Adrenal gland (tissue), 12 donors: ENCODE results near the gene ENDOU. TPM values are rescaled to one million over a fixed set of nuclear protein-coding genes. Genes with fewer than 3 reads are reported as not detected.

Experiments
- DNase-seq, 7 donors: peaks; one replicate each; pipeline ENCODE4 v3.0.0-alpha.2; 2019 to 2020
- H3K27ac ChIP-seq, 5 donors: fragments of 200-600 bp; sonication (generic) in 4 of 5; 1 replicate in 3 of 5; 2 replicates in 2 of 5; pipeline versions ENCODE4 v1.5.1 to v1.8.0; 2016 to 2020; ENCODE audit warnings: mild to moderate bottlenecking in 1 of 5
- H3K27me3 ChIP-seq: fragments of 200-600 bp; 2 replicates; pipeline ENCODE4 v1.8.0; 2021
- H3K36me3 ChIP-seq, 2 donors: fragments of 200-600 bp; replicated peaks in 1 of 2; 1 replicate in 1 of 2; 2 replicates in 1 of 2; pipeline versions ENCODE4 v1.5.1 to v1.8.0; 2018 to 2022
- H3K4me1 ChIP-seq, 2 donors: fragments of 200-600 bp; replicated peaks in 1 of 2; 1 replicate in 1 of 2; 2 replicates in 1 of 2; pipeline versions ENCODE4 v1.5.1 to v1.8.0; 2018 to 2021
- H3K4me3 ChIP-seq, 4 donors: fragments of 200-600 bp; sonication (generic) in 3 of 4; one replicate each; pipeline ENCODE4 v1.5.1; 2016 to 2018
- H3K9me3 ChIP-seq, 3 donors: fragments of 200-600 bp; sonication (generic) in 1 of 3; replicated peaks in 1 of 3; 1 replicate in 2 of 3; 2 replicates in 1 of 3; pipeline versions ENCODE4 v1.5.1 to v1.8.0; 2016 to 2021
- CTCF ChIP-seq, 6 experiments: fragments of 450-650 bp in 4 of 6; fragments of 200-600 bp in 2 of 6; sonication (generic) in 1 of 6; IDR thresholded peaks; 1 replicate in 5 of 6; 2 replicates in 1 of 6; pipeline versions ENCODE4 v1.5.1 to v1.8.0; 2016 to 2021; ENCODE audit warnings: antibody characterized with exemption in 6 of 6, mild to moderate bottlenecking in 2 of 6, moderate library complexity in 1 of 6
- POLR2A ChIP-seq, 2 donors: fragments of 450-650 bp; IDR thresholded peaks; one replicate each; pipeline ENCODE4 v1.6.1; 2017; ENCODE audit warnings: antibody characterized with exemption in 2 of 2, mild to moderate bottlenecking in 2 of 2, moderate library complexity in 1 of 2
- WGBS, 4 donors: extraction: QIAGEN DNeasy Blood & Tissue Kit in 2 of 4; methylation state at CpG; one replicate each; pipeline versions ENCODE4 v1.1.5 to v1.1.7; 2013 to 2017; 5-methylcytosine and 5-hydroxymethylcytosine counted together
- intact Hi-C, 2 donors: fragments of 100-400 bp; cut with DNase I; formaldehyde crosslinking; loops; one replicate each; pipeline versions ENCODE4 v1.14.1 to v1.15.0; 2022 to 2023
- polyA plus RNA-seq, 3 donors: library from polyadenylated mRNA; stranded (reverse); fragments of 200-250 nt in 2 of 3; fragments of 350-450 nt in 1 of 3; fragmentation: Illumina TruSeq in 1 of 3; extraction: RNeasy Lipid Tissue Mini Kit (QIAGEN cat#74804) in 1 of 3; gene quantifications; one replicate each; pipeline ENCODE4 v1.2.3, GENCODE V29; 2013 to 2014
- total RNA-seq, 9 donors: library from RNA; depleted of rRNA in 4 of 9; stranded (reverse); fragments of >200 nt in 4 of 9; fragments of 120-200 nt in 1 of 9; fragmentation: NEBNext Ultra II Directional in 1 of 9; extraction: Animal tissue kit (Norgen Biotek cat#: 25700) in 1 of 9; gene quantifications; one replicate each; pipeline versions ENCODE4 v1.1.0 to v1.2.4, GENCODE V29; 2013 to 2023
- donor health status: healthy with polysubstance abuse.
- donor health status: Bipolar disorder and iron deficiency.
- donor health status: DM: yes; HTN: yes; CAD: no.
- donor health status: DM: no; HTN: no; CAD: no.
- donor health status: DM: no; HTN: no; CAD: no.
- donor health status: DM: yes; HTN: yes; CAD: no.

Gene ENDOU
- total and polyA plus RNA-seq, 12 donors, result 0.11 to 2.6 (median 0.19) TPM; not detected in 3

GRCh38 chr12:47733142-47733541 is 7.9 kb upstream of the ENDOU start:
- peaks cover 24 to 36% of the 10 kb centered on the region in 2 donors for H3K4me1 ChIP-seq
- no peaks in the 10 kb centered on the region for H3K9me3 ChIP-seq
- WGBS, 4 donors, result 79 to 93% (median 92%) methylated on average over 4 of the region's 4 CpGs
- no peak overlapping the region for H3K4me3 ChIP-seq
- H3K27me3 ChIP-seq, result no peaks in the 10 kb centered on the region
- no peak for DNase-seq
- intact Hi-C loops, result no loop called here
- TF ChIP-seq CTCF (IDR thresholded peaks at IDR 0.05) (no peak), POLR2A (IDR thresholded peaks at IDR 0.05) (no peak)
- no peak overlapping the region for H3K27ac ChIP-seq
- no peaks in the 10 kb centered on the region for H3K36me3 ChIP-seq

GRCh38 chr12:47732504-47732903 is 7.2 kb upstream of the ENDOU start:
- intact Hi-C loops, result no loop called here
- no peak for DNase-seq
- TF ChIP-seq CTCF (IDR thresholded peaks at IDR 0.05) (no peak), POLR2A (IDR thresholded peaks at IDR 0.05) (no peak)
- H3K27me3 ChIP-seq, result no peaks in the 10 kb centered on the region
- 78 to 86% (median 79%) methylated on average over 1 to 2 of the region's 2 CpGs for WGBS, 4 donors
- H3K4me3 ChIP-seq, result no peak overlapping the region
- H3K9me3 ChIP-seq, result no peaks in the 10 kb centered on the region
- no peaks in the 10 kb centered on the region for H3K36me3 ChIP-seq
- peaks cover 18 to 29% of the 10 kb centered on the region in 2 donors for H3K4me1 ChIP-seq
- H3K27ac ChIP-seq, result no peak overlapping the region

- no peaks in the 10 kb centered on the region for H3K9me3 ChIP-seq
- 75 to 79% (median 77%) methylated on average over 5 of the region's 5 CpGs for WGBS, 4 donors
- no peak overlapping the region for H3K4me3 ChIP-seq
- TF ChIP-seq POLR2A (IDR thresholded peaks at IDR 0.05), result no peak
- no peak for TF ChIP-seq CTCF (IDR thresholded peaks at IDR 0.05)
- peaks cover 13 to 22% of the 10 kb centered on the region in 2 donors for H3K4me1 ChIP-seq
- no peak for DNase-seq
- intact Hi-C loops, result no loop called here
- no peaks in the 10 kb centered on the region for H3K36me3 ChIP-seq
- no peaks in the 10 kb centered on the region for H3K27me3 ChIP-seq
- no peak overlapping the region for H3K27ac ChIP-seq
These were observed 6.4 kb upstream of the ENDOU start for GRCh38 chr12:47731723-47732122.

- H3K4me3 ChIP-seq, result no peak overlapping the region
- WGBS, 4 donors, result 82 to 87% (median 85%) methylated on average over 8 of the region's 8 CpGs
- peaks cover 0 to 9% of the 10 kb centered on the region in 2 donors for H3K4me1 ChIP-seq
- no peak for TF ChIP-seq CTCF (IDR thresholded peaks at IDR 0.05)
- TF ChIP-seq POLR2A (IDR thresholded peaks at IDR 0.05), result no peak
- intact Hi-C loops, result no loop called here
- DNase-seq, result no peak
- H3K36me3 ChIP-seq, result no peaks in the 10 kb centered on the region
- no peaks in the 10 kb centered on the region for H3K27me3 ChIP-seq
- H3K27ac ChIP-seq, result no peak overlapping the region
- H3K9me3 ChIP-seq, result no peaks in the 10 kb centered on the region
These were observed 5.1 kb upstream of the ENDOU start for GRCh38 chr12:47730341-47730744.
